ENCODE results near the gene ELK3.
"Not testable (repeated sequence)": the region's sequence is repeated elsewhere in the genome, so short reads cannot be mapped to it uniquely, and the experiment has no call there.

The ELK3 gene

DNA sequence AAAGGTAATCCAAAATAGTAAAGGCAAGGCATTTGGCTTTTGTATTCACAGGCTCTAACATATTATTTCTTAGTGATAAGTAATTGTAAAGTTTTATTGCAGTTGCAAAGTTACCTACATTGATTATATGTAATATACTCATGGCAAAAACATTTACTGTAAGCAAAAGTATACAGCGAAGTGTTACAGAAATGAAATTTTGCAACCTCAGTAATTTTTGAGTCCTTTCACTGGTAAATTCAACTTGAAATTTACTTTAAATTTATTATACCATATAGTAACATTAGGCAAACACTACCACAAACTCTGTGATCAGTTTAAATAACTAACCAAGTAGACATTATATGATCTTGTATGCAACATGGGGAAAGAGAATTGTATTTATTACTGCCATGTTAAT, 117.0 kb downstream of the ELK3 start:
- DNase-seq, result no peak

- no peak for DNase-seq
Observed at GRCh38 chr12:96313606-96314005, 119.4 kb downstream of the ELK3 start.

DNA sequence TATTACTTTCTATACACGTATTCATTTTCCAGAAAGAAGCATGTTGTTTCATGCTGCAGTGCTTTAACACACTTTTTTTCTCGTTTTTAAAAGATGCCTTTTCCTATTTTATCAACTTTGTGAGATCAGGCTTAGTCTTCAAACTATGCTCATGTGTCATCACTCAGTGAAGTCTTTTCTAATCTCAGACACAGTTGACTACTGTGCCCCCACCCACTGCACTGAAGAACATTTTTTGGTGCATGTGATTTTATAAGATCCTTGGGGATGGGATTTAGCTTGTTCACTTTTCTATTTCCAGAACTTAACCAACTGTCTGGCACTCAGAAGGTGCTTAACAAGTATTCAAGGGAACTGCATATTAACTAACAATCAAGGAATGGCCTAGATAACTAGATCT, 120.5 kb downstream of the ELK3 start:
- no peak for DNase-seq

DNA sequence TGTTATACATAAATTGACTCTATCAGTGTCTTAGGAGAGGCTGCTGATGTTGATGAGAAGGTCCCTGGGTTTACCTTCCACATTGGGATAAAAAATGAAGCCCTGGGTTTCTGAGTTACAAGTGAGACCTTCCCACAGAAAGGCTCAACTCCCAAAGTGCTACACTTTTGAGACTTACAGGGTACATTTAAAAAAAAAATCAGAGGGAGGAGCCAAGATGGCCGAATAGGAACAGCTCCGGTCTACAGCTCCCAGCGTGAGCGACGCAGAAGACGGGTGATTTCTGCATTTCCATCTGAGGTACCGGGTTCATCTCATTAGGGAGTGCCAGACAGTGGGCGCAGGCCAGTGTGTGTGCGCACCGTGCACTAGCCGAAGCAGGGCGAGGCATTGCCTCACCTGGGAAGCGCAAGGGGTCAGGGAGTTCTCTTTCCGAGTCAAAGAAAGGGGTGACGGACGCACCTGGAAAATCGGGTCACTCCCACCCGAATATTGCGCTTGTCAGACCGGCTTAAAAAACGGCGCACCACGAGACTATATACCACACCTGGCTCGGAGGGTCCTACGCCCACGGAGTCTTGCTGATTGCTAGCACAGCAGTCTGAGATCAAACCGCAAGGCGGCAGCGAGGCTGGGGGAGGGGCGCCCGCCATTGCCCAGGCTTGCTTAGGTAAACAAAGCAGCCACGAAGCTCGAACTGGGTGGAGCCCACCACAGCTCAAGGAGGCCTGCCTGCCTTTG, 121.7 kb downstream of the ELK3 start:
- DNase-seq, result not testable (repeated sequence)

DNA sequence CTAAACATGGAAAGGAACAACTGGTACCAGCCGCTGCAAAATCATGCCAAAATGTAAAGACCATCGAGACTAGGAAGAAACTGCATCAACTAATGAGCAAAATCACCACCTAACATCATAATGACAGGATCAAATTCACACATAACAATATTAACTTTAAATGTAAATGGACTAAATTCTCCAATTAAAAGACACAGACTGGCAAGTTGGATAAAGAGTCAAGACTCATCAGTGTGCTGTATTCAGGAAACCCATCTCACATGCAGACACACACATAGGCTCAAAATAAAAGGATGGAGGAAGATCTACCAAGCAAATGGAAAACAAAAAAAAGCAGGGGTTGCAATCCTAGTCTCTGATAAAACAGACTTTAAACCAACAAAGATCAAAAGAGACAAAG, 123.6 kb downstream of the ELK3 start:
- not testable (repeated sequence) for DNase-seq

All from C1 segment of cervical spinal cord (tissue), 14 donors.